ENCODE results near the gene SPATA24.

GRCh38 chr5:139390639-139391569 is 13.0 kb downstream of the SPATA24 start:
- TF ChIP-seq CTCF (IDR thresholded peaks at IDR 0.05; ENCODE audit: poor library complexity, severe bottlenecking) = no peak
- no peak for TF ChIP-seq MXI1 (conservative IDR thresholded peaks at IDR 0.05; ENCODE audit: poor library complexity, severe bottlenecking)
- TF ChIP-seq TAF1 (IDR thresholded peaks at IDR 0.05; ENCODE audit: low read depth) = no peak

All from neural cell (in vitro differentiated cells).